ENCODE measurements around the gene GJA9. TPM values are rescaled to one million over a fixed set of nuclear protein-coding genes. Genes with fewer than 3 reads are reported as not detected.

The GJA9 gene
- total and polyA plus RNA-seq, 12 donors = not detected

DNA sequence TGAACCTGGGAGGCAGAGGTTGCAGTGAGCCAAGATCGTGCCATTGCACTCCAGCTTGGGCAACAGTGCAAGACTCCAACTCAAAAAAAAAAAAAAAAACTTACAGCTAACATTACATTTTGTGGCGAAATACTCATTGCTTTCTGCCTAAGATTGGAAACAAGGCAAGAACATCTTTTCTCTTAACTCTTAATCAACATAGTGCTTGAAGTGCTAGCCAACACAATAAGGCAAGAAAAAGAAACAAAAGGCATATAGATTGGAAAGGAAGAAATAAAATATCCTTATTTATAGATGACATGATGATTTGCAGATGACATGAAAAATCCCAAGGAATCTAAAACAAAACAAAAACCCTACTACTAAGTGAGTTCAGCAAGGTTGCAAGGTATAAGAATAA lies 24.6 kb upstream of the GJA9 start:
- Histone ChIP-seq H3K36me3 (no peaks in the 10 kb centered on the region), H3K4me1 (no peaks in the 10 kb centered on the region), H3K27me3 (no peaks in the 10 kb centered on the region), H3K27ac (no peak overlapping the region), H3K9me3 (peaks cover 0 to 19% (median 8%) of the 10 kb centered on the region in 11 donors), H3K4me3 (no peak overlapping the region)
- no peak for DNase-seq
- no peak for ATAC-seq
- no peak for TF ChIP-seq CTCF (IDR thresholded peaks at IDR 0.05)
- intact Hi-C loops (cut with DNase I) = no loop called here
- WGBS, 2 donors = 71 to 95% methylated on average over 2 of the region's 2 CpGs

DNA sequence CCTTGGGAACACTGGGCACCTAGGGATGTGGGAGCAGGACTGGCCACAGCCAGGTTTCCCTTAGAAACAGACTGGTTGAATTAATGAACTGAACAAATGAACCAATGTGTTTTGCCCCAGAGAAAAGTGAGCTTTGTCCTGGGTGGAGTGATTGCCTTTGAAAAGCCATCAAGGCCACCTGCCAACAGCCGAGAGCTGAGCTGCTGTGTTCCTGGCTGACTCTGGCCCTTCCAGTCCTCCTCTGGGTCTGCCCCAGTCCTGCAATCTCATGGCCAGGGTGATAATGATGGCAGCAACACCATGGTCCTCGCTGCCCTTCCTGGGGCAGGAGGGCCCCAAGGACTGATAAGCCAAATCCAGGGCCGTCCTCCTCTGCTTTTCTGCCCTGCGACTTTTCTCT lies 18.2 kb upstream of the GJA9 start:
- Histone ChIP-seq H3K9me3 (no peaks in the 10 kb centered on the region), H3K4me3 (no peak overlapping the region), H3K4me1 (peaks cover 0 to 9% (median 0%) of the 10 kb centered on the region in 9 donors), H3K36me3 (no peaks in the 10 kb centered on the region), H3K27me3 (no peaks in the 10 kb centered on the region), H3K27ac (peak overlapping the region in 1 of 10 donors; percentile 15)
- DNase-seq (peak in 1 of 2 donors; percentile 7), ATAC-seq (peak in 6 of 8 donors; percentile 56 to 95 (median 65))
- intact Hi-C loops (cut with DNase I) = no loop called here
- 54 to 55% methylated on average over 4 of the region's 4 CpGs for WGBS, 2 donors
- no peak for TF ChIP-seq CTCF (IDR thresholded peaks at IDR 0.05)

- Histone ChIP-seq H3K27ac (no peak overlapping the region), H3K4me1 (peaks cover 0 to 9% (median 0%) of the 10 kb centered on the region in 9 donors), H3K9me3 (no peaks in the 10 kb centered on the region), H3K27me3 (no peaks in the 10 kb centered on the region), H3K4me3 (no peak overlapping the region), H3K36me3 (no peaks in the 10 kb centered on the region)
- intact Hi-C loops (cut with DNase I) = no loop called here
- no peak for ATAC-seq
- TF ChIP-seq CTCF (IDR thresholded peaks at IDR 0.05) = no peak
- no peak for DNase-seq
Observed at GRCh38 chr1:38898653-38899230, 17.4 kb upstream of the GJA9 start.

GRCh38 chr1:38896169-38896568 lies 14.8 kb upstream of the GJA9 start:
- DNase-seq = no peak
- intact Hi-C loops (cut with DNase I) = no loop called here
- no peak overlapping the region for H3K4me3 ChIP-seq
- H3K27ac ChIP-seq = no peak overlapping the region
- no peak for TF ChIP-seq CTCF (IDR thresholded peaks at IDR 0.05)
- WGBS, 2 donors = 92 to 94% methylated on average over 2 of the region's 2 CpGs
- peaks cover 0 to 9% (median 0%) of the 10 kb centered on the region in 9 donors for H3K4me1 ChIP-seq
- H3K9me3 ChIP-seq = no peaks in the 10 kb centered on the region
- ATAC-seq = no peak
- no peaks in the 10 kb centered on the region for H3K27me3 ChIP-seq
- H3K36me3 ChIP-seq = no peaks in the 10 kb centered on the region
